NCI-H2227 treated with DMSO at 0.1 percent for 48 hours (cell line): Measurements from ENCODE around the gene PRSS53.
"Not testable (repeated sequence)": the region's sequence is repeated elsewhere in the genome, so short reads cannot be mapped to it uniquely, and the experiment has no call there.

Experiments used
- DNase-seq: peaks from one replicate; lab custom pipeline; 2025; lab: John Stamatoyannopoulos, UW

PRSS53 gene

GRCh38 chr16:31117384-31118222 lies 28.9 kb upstream of the PRSS53 start, which contains the start of gene KAT8:
KAT8 (plus strand) TSS chr16:31117664; CDS start chr16:31117682, 18 bp downstream.
- DNase-seq, result peak; percentile 99

GRCh38 chr16:31114468-31114867 lies 25.7 kb upstream of the PRSS53 start:
- DNase-seq, result no peak

GRCh38 chr16:31113121-31114120 lies 24.7 kb upstream of the PRSS53 start:
- DNase-seq, result no peak

DNA sequence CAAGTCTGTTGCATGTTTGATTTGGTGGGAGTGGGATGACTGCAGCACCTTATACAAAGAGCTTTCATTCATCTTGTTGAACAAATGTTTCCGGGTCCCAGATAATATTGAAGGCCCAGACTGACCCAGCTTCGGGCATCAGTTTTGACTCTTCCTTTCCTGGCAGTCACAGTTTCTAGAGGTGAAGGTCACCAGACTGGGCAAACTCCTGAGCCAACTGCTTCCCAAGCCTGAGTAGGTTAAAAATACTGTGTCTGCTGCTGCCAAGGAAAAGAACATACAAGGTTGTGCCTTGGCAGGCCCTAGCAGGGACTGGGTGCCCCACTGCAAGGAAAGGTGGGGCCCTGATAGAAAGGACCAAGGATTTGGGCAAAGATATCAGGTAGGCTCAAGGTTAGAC lies 24.0 kb upstream of the PRSS53 start:
- no peak for DNase-seq

DNA sequence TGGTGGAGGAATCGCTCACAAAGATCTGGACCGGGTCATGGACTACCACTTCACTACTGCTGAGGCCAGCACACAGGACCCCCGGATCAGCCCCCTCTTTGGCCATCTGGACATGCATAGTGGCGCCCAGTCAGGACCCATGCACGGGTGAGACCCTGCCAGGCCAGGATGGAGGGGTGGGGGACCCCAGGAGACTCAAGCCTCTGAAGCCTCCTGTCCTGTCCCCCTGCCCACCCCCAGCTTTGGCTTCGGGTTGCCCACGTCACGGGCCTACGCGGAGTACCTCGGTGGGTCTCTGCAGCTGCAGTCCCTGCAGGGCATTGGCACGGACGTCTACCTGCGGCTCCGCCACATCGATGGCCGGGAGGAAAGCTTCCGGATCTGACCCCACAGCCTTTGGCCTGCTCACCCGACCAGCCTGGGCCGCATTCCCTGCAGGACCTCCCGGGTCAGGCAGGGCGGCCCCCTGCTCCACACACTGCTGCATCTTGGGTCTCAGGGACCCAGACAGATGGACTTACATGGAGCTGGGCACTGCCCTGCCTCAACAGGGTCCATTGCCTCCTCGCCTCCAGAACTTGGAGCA lies 23.2 kb upstream of the PRSS53 start:
- DNase-seq, result no peak

- no peak for DNase-seq
These were observed 21.6 kb upstream of the PRSS53 start for GRCh38 chr16:31110106-31111034.

- no peak for DNase-seq
These were observed 20.9 kb upstream of the PRSS53 start for GRCh38 chr16:31109622-31110021.

GRCh38 chr16:31108794-31109558 lies 20.2 kb upstream of the PRSS53 start:
- no peak for DNase-seq

DNA sequence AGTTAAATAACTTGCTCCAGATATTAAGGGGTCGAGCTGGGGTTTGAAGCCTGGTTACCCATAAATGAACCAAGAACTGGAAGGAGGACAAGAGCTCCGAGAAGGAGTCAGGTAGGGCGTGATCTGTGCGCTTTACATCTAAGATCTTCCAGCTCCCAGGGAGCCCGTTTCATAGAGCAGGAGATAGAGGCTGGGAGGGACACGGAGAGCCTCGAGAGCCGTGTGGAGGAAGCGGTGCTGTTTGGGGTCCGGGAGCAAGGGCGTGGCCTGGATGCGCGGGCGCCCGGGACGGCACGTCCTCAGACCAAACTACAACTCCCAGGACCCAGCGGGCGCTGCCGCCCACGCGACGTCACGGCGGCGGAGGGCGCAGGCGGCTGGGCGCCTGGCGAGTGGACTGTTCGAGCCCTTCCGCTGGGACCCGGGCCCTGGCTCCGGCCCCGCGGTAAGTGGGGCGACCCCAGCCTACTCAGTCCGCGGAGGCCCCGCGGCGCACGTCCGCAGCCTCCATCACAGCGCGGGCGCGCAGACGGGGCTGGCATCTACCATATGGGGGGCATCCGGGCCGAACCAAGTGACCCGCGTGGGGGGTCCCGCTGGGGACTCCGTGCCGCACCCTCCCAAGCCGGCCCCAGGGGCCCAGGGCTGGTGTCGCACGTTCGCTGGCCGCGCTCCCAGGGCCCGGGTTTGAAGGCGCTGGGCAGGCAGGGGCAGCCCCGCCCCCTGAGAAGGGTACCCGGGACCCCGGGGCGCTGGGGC lies 19.5 kb upstream of the PRSS53 start, which contains the start of gene BCKDK:
BCKDK (plus strand) TSS at position 352 of the 759 bp plus-strand sequence. CDS start 838 bp downstream, outside the sequence.
- peak; percentile 62 for DNase-seq

GRCh38 chr16:31107465-31107867 lies 18.7 kb upstream of the PRSS53 start:
- no peak for DNase-seq

- DNase-seq, result no peak
These were observed 18.0 kb upstream of the PRSS53 start for GRCh38 chr16:31106509-31107464.

GRCh38 chr16:31105677-31106213 lies 17.0 kb upstream of the PRSS53 start:
- DNase-seq, result no peak

DNA sequence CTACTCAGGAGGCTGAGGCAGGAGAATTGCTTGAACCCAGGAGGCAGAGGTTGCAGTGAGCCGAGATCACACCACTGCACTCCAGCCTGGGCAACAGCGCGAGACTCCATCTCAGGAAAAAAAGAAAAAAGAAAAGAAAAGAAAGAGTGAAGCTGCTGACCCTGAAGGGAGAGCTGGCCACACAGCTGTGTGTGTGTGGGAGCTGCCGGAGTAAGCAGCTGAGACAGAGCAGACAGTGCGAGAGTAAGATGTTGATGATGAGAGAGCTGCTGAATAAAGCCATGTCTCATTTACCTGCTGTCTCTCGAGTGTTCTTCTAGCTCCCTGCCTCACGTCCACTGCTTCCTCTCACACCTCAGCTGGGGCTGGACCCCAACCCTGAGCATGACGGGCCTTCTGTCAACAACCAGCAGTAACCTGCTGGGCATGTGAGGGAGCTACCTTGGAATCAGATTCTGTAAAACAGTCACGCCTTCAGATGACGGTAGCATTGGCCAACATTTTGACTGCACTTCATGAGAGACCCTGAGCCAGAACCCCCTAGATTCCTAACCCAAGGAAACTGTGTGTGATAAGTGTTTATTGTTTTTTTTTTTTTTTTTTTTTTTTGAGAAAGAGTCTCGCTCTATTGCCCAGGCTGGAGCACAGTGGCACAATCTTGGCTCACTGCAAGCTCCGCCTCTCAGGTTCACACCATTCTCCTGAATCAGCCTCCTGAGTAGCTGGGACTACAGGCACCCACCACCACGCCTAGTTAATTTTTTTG lies 12.3 kb upstream of the PRSS53 start:
- DNase-seq, result not testable (repeated sequence)

GRCh38 chr16:31099860-31100638 lies 11.3 kb upstream of the PRSS53 start:
- DNase-seq, result no peak

- DNase-seq, result peak; percentile 97
These were observed 5.8 kb upstream of the PRSS53 start, which contains the start of gene VKORC1 for GRCh38 chr16:31094424-31095120. VKORC1 (minus strand) TSS chr16:31094797; CDS start chr16:31094729, 68 bp downstream.

DNA sequence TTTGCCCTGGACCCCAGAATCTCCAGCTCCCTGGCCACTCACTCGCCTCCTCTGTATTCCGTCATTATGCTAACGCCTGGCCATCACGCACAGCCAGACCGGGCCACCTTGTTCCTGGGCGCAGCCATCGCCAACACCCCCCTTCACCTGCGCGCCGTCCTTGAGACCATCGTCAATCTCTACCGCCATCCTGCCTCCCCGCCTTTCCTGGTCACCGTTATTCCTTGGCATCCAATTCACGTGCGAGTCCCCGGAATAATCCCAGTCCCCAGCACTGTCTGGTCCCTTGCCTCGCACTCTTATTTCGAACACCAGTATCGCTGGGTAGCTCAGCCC lies 5.3 kb upstream of the PRSS53 start:
- DNase-seq, result no peak
